Stimulated activated CD4-positive, alpha-beta T cell treated with anti-CD3 and anti-CD28 coated beads, Interleukin-4, amount 100 ng/mL, for 1 hour (primary cell): ENCODE data around the gene DAD1.
"Not testable (repeated sequence)": the region's sequence is repeated elsewhere in the genome, so short reads cannot be mapped to it uniquely, and the experiment has no call there.

ENCODE experiments used
- DNase-seq: peaks from one replicate; pipeline ENCODE4 v3.0.0-alpha.2; 2020

DAD1 gene

GRCh38 chr14:22589096-22589839 is at the start of gene DAD1:
Gene DAD1 (minus strand): TSS chr14:22589224. CDS start chr14:22589157, 67 bp downstream.
- DNase-seq = peak; percentile 98

GRCh38 chr14:22635980-22636379 is 47.0 kb upstream of the DAD1 start:
- not testable (repeated sequence) for DNase-seq

GRCh38 chr14:22634233-22634900 is 45.3 kb upstream of the DAD1 start:
- DNase-seq = no peak

GRCh38 chr14:22630486-22630885 is 41.5 kb upstream of the DAD1 start:
- DNase-seq = no peak

GRCh38 chr14:22630066-22630465 is 41.0 kb upstream of the DAD1 start:
- DNase-seq = no peak

- DNase-seq = no peak
These were observed 40.3 kb upstream of the DAD1 start for GRCh38 chr14:22629361-22629760.

GRCh38 chr14:22627506-22628263 is 38.7 kb upstream of the DAD1 start:
- DNase-seq = no peak

- no peak for DNase-seq
These were observed 37.6 kb upstream of the DAD1 start for GRCh38 chr14:22626590-22626989.

GRCh38 chr14:22623047-22623446 is 34.0 kb upstream of the DAD1 start:
- no peak for DNase-seq

GRCh38 chr14:22622255-22622654 is 33.2 kb upstream of the DAD1 start:
- DNase-seq = no peak

- not testable (repeated sequence) for DNase-seq
These were observed 26.7 kb upstream of the DAD1 start for GRCh38 chr14:22615765-22616164.

GRCh38 chr14:22614240-22614799 is 25.3 kb upstream of the DAD1 start:
- DNase-seq = no peak

- DNase-seq = no peak
These were observed 24.8 kb upstream of the DAD1 start for GRCh38 chr14:22613736-22614239.

- DNase-seq = no peak
These were observed 24.2 kb upstream of the DAD1 start for GRCh38 chr14:22613106-22613695.

- no peak for DNase-seq
These were observed 21.9 kb upstream of the DAD1 start for GRCh38 chr14:22610931-22611330.

- no peak for DNase-seq
These were observed 18.3 kb upstream of the DAD1 start for GRCh38 chr14:22607291-22607690.

GRCh38 chr14:22606380-22606779 is 17.4 kb upstream of the DAD1 start:
- no peak for DNase-seq

- no peak for DNase-seq
These were observed 13.8 kb upstream of the DAD1 start for GRCh38 chr14:22602862-22603261.

GRCh38 chr14:22601996-22602395 is 13.0 kb upstream of the DAD1 start:
- DNase-seq = no peak

- no peak for DNase-seq
These were observed 12.4 kb upstream of the DAD1 start for GRCh38 chr14:22601456-22601855.

- no peak for DNase-seq
These were observed 11.0 kb upstream of the DAD1 start for GRCh38 chr14:22600027-22600426.

- DNase-seq = no peak
These were observed 10.3 kb upstream of the DAD1 start for GRCh38 chr14:22599349-22599748.

GRCh38 chr14:22598896-22599244 is 9.8 kb upstream of the DAD1 start:
- DNase-seq = peak; percentile 41
